Stimulated activated CD8-positive, alpha-beta memory T cell treated with anti-CD3 and anti-CD28 coated beads, Interleukin-4, amount 100 ng/mL, for 4 hours (primary cell): ENCODE data around the gene NTRK3.

Experiments
- DNase-seq, 2 donors: peaks; one replicate each; pipeline ENCODE4 v3.0.0-alpha.2; 2020; ENCODE audit warnings: low read depth in 2 of 2, low spot score in 1 of 2

The NTRK3 gene

DNA sequence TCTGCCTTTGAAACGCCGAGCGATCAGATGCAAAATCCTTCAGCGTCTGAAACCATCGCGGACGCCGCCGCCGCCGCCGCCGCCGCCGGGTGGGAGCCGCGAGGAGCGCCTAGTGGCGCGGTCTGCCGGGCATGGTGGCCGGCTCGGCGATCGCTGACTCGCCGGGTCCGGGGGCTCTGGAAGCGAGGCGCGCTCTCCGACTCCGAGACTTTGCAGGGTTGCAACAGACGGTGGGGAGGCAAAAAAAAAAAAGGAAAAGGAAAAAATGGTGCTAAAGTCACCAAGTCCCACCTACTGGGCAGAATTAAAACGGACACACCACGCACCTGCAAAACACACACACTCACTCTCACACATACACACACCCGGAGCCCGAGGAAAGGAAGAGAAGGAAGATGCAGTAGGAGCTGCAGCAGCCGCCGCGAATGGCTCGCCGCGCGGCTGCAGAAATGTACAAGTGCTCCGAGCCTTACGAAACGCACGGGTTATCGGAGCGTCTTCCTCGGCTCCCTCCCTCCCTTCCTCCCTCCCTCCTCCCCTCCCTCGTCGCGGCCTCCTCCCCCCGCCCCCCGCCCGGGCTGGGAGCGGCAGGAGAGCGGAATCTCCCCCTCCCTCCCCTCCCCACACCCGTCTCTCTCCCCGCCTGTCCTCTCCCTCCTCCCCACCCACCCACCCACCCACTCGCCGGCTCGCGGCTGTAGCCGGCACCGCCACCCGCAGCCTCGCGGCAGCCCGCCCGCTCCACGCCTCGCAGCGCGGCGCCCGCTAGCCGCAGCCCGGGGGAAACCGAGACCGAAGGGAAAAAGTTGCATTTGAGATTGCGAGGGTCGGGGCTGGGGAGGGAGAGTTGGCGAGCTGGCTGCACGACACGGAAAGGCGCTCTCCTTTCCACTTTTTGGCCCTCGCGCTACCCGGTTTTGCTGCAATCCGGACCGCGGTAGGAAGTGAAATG is at the start of gene NTRK3:
TSS of gene NTRK3 (minus strand) at position 461 of the 952 bp plus-strand sequence. CDS start 586 bp downstream, outside the sequence.
- no peak for DNase-seq

DNA sequence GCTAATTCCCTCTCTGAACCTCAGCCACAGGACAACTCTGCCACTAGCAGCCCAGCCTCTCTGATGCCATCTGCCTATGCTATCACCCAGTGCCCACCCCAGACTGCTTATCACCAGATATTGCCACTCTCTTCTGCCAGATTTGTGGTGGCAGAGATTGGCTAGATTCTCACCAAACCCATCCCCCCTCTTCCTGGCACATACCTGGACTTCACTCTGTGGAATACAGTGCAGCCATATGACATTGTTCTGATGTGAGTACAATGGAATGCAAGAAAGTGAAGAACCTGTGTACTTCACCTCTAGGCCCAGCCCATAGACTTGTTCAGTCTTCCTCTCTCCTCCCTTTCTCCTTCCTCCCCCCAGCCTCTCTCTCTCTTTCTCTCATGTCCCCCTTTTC is 46.9 kb upstream of the NTRK3 start:
- DNase-seq: no peak

DNA sequence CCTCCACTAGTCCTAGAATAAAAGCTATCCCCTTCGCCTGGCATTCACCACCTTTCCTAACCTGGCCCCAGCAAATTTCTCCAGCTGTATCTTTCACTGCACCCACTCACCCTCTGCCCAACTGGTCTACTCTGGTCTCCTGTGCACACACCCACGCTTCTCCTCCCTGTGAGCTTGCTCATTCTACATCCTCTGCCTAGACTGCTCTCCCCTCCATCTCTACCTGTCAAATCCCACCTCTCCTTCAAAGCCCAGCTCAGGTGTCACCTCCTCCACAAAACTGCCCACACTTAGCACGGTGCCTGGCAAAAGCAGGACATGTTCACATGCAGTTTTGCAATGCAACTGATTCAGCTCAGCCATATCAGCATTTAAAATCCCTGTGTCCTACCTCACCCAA is 45.8 kb upstream of the NTRK3 start:
- DNase-seq: no peak

DNA sequence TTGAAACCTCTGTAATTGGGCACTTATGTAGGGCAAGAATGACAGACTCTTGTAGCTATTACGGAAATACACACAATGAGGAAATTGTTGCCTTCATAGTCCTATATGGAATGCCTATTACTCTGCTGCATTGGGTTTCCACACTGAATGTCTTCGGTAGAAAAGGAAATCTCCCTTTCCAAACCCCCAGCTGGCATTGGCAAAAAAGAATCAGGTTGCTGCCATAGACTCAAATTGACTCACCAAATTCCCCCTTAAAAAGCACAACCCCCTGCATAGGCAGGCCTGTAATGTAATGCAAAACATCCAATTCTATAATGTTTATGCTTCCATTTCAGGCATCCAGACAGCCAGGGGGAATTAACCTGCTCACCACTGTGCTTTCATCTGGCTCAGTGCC is 44.8 kb upstream of the NTRK3 start:
- no peak for DNase-seq

DNA sequence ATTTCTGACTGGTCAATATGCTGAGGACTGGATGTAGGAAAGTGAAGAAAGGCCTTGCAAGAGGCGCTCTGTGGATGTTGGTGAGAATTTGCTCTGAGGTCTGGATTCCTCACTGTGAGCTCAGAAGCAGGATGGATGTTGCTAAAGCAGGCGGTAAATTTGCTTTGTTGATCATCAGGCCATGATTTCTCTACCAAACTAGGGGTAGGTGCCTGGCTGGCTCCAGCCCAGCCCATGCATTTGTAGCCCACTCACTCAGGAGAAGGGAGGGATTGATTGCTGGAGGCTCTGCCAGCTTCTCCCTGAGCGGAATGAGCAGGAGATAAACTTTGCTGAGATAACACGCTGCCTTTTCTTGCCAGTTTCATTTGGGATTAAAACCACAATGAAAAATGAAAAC is 44.3 kb upstream of the NTRK3 start:
- no peak for DNase-seq

DNA sequence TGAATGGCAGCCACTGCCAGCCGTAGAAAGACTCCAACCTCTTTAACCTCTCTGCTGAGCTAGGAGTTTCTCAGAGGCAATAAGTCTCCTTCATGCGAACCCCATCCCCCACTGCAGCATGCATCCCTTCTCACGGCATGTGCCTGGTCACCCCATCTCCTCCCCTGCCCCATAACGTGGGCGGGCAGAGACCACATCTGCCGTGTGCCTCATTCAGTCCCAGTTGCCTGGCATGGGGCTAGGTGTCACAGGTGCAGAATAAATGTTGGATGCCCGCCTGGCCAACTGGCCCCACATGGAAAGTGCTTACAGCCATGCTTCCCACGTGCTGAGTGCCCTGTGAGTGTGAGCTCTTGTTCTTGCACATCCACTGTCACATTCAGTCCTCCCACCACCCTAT is 43.5 kb upstream of the NTRK3 start:
- no peak for DNase-seq

DNA sequence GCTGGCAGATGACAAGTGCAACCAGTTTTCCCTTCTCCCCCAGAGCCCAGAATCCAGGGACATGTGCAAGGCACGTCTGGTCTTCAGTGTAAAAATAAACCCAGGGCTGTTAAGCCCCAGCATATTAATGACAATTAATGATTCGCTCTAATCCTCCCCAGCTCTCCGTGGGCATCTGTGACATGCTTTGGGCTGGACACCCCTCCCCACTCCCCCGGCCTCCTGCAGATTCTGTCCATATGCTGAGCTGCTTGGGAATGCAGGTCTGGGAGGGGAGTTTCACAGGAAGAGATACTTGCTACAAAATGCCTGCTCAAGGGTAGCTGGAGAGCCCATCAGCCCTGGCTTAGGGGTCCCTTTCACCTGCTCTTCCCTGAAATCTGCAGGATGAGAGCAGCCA is 43.0 kb upstream of the NTRK3 start:
- DNase-seq: no peak

DNA sequence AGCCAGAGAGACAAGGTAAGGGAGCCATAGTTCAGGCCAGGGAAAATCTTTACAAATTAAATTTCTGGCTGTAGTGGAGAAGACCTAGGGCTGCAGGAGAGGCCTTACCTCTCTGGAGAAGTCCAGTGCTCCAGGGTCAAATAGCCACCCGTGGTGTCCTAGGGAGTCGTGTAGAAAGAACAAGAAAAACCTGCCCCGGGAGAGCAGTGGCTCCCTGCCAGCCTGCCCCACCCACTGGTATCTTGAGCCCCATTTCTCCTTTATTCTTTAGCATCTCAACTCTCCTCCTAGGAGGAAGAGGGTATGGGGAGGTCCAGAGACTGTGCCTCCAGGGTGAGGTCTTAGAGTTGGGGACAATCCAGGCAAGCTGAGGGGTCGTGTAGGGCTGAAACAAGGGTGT is 32.1 kb upstream of the NTRK3 start:
- DNase-seq: no peak

DNA sequence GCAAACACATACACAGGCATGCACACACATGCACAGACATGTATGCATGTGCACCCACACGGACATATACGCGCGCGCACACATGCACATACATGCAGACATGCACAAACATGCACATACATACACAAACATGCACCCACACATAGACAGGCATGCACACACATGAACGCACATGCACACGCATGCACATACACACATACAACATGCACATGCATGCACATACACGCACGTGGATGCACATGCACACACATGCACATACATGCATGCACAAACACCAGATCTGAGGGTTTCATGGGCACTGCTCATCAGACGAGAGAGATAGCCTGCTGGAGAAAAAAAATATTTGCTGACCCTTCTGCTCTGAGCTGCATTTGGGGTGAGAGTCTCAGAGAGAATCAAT is 31.7 kb upstream of the NTRK3 start:
- DNase-seq: no peak

DNA sequence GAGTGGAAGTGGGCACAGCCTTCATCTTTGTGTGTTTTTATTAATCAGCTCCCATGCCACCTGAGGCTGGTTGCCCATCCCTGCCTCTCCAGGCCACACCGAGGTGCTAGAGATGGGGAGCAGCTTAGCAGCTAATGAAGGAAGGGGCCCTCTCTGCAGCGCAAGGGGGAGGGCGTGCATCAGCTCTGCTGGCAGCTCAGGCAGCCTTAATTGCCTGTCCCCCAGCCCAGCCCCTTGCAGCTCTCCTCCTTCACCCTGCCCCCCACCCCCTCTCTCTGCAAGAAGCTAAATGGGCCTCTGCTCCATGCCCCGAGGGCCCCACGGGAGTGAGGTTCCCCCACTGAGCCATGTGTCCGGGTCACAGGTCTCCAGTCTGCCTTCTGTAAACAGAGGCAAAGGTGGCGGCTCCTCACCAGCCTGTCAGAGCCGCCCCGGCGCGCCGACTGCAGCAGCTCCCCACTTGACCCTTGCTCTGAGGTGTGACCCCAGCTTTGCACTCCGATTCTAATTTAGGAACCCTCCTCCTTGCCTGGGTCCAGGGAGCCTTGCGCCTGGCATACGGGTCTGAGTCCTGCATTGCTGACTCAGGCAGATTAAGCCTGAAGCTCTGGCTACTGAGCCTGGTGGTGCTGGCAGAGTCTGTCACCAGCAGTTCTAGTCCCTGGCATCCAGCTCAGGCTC is 27.9 kb upstream of the NTRK3 start:
- DNase-seq: no peak

DNA sequence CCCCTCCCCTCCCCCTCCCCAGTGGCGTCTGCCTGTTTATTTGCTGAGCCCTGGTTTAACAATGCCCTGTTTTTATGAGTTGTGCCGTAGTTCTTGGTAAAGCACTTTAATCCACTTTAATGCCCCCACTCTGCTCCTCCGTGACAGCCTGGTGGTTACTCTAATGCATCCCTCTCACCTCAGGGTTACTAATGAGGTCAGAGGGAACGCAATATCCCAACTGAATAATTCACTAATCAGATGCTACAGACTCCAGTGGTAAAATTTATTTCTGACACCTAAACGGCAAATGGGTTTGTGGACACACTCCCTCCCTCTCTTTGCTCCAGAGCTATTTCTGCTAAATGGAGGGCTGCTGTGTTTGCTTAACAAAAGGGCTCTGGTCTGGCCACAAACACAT is 26.1 kb upstream of the NTRK3 start:
- no peak for DNase-seq

DNA sequence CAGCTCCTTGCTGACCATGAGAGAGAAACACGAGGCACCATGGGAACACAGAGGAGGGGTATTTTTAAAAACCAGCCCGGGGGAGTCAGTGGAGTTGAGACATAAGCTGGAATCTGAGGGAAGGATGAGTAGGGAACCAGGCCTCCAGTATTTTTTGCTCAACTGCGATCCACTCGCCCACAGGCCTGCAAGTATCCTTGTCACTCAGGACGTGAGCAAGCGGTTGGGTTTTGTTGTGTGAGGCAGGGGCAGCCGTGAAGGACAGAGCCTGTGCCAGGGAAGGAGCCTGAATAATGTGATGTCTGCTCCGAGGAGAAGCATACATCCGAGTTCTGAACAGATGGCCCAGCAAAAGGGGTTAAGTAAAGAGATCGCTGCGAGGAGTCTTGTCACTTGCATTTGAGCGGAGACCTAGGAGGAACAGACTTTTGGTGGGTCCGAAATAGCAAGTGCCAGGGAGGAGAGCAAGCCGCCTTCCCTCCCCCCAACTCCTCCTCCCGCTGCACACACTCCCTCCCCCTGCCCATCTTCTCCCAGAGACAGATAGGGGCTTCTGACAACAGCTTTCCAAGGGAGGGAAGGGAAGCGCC is 20.4 kb upstream of the NTRK3 start:
- no peak for DNase-seq

DNA sequence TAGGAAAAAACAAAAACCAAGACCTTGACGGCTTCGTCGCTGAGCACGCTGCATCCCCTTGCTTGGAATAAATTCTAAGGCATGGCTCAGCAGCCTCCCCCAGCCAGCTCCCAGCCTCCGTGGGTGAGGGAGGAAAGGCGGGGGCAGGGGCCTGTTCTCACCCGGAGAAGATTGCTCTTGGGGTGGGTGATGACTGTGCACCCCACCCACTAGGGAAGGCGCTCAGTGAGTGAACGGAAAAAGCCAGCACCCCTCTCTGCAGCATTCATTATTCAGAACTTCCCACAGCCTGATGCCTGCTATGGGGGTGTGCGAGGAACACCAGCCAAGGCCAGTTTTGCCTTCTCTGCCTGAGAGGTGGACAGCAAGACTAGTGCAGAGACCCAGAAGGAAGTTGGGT is 19.3 kb upstream of the NTRK3 start:
- no peak for DNase-seq

DNA sequence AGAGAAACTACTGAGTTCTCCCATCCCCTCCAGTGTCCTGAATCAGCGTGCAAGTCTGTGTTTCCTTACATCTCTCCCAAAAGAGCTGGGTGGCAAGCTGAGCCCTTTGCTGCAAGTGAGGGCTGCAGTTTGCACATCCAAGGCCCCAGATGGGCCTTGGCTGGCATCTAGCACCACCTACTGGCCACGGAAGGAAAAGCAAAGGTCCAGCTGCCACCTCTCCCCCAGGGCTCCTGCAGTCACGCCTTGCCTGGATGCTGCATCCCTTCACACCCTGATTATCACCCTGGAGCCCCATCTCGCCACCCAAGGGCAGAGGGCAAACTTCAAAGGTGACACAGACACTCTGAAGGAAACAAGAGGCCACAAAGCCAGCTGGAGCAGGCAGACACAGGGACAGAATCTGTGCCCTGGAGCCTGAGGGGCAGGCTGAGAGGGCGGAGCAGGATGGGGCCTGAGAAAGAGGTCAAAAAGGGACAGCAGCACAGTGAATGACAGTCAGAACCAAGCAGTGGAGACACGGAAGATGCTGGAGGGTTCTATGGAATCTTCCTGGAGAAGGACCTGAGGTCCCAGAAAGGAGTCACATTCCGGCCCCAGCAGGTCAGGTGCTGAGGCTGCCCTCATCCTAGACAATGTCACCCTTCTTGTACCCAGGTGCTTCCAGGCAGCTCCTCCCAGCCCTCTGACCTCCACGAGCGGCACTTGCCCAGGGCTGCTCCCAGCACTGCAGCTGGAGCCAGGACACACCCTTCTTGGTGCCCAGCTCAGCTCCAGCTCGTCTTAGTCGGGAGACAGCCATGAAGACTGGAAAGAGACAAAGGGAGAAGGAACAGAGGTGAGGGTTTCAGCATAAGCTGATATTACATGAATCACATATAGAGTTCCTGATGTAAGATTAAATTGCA is 18.3 kb upstream of the NTRK3 start:
- DNase-seq: peak in 1 of 2 donors; percentile 16

DNA sequence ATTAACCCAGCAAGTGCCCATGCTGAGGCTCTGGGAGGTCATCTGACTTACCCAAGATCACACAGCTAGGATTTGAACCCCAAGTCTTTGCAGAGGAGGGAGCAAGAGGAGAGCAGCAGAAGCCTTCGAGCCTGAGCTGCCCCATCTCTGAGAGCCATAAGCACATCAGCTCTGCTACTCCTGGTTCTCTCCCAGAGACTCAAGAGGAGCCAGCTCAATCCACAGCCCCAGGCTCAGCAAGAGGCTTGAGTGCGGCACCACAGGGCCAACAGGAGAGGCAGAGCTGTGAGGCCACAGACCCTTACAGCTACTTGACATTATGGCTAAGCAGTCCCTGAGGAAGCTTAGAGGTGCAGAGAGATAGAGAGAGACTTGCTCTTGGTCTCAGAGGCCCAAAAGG is 15.9 kb upstream of the NTRK3 start:
- DNase-seq: no peak

DNA sequence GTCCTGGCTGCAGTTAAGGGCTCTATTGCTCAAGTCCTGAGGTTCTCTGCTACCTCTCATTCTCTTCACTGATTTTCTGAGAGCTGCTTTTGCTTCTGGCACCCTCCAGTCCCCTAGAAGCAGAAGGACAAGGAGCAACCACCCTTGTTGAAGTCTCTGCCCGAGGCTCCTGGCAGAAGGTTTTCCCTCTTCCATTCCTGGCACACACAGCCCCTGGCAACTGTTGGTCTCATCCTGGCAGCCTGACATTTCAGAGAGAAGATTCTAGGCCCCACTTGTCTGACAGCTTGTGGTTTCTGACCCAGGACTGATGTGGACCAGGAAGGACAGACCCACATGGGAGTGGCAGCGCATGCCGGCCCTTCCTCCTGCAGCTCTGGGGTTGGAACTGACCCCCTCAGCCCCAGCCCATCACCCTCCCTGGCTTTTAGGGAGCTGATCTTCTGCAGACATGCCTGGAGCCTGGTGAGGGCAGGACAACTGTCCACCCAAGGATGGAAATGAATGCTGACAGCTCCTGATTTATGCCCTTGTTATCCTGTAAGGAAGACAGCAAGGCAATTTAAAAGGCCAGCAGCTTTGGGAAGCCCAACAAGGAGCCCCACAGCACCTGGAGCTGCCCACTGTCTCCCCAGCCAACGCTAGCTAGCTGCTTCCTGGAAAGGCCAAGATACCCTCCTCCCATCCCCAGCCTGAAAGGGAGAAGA is 13.0 kb upstream of the NTRK3 start:
- no peak for DNase-seq

DNA sequence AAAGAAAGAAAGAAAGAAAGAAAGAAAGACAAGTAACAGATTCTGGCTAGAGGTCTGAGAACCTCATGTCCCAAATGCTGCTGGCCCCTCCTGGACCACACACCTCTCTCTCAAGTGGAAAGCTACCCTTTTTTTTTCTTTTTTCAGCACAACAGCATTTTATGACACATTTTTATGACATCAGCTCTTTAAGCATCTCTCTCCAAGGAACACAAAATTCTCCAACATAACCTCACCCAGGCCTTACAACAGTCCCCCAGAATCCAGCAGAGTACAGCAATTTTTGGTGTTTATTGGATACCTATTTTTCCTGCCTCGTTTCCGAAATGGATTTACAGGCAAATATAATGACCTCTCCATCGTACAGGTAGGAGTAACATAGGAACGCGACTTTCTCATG is 11.2 kb upstream of the NTRK3 start:
- no peak for DNase-seq

DNA sequence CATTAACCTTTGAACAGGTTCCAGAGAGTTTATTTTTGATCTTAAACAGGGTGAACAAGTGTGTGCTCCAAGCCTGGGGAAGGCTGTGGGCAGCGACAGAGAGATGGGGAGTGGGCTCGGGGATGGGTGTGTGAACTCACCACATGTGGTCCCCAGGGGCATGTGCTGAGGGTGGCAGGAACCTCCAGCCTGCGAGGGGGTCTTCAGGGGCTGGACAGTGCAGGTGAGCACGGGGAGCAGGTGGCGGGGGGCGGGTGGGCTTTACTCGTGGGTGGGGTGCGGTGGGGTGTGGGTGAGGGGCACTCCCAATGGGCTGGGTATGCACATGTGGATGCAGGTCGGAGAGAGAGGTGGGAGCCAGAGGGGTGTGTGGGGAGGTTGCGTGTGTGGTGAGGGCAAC is 9.6 kb upstream of the NTRK3 start:
- DNase-seq: no peak

DNA sequence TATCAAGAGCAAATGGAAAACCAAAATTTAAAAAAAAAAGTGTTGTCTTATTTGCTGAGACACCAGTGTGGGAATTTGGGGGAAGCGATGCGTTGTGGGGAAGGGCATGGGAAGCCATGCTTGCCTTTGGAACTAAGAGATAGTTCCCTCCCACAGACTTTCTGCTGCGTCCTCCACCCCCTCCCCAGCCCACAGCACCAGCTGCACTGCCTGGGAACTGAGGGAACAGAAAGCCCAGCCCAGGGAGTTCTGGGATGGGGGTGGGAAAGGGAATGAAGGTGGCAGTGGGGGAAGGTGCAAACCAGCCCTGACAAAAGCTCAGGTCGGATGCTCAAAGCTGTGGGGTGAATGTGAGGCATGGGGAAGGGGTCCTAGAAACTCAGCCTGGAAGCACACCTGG is 8.1 kb upstream of the NTRK3 start:
- DNase-seq: no peak

DNA sequence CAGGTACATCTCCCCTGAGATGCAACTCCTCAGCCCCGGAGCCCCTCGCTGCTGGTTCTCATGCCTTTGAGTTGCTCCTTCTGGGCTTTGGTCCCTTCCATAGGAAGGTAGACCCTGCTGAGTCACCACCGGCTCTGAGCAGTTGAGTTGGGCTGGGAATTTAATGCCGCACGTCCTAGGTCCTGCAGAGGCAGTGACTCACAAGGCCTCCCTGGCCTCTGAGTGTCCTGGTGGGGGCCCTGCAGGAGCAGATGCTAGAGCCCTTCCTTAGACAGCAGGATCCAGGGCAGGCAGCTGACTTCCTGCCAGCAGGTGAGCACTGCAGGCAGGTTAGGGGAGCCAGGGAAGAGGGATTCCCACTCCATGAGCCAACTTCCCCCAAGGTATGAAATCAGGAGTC is 5.5 kb upstream of the NTRK3 start:
- DNase-seq: no peak
